Activated CD4-positive, alpha-beta T cell treated with anti-CD3 and anti-CD28 coated beads for 36 hours (primary cell): ENCODE data around the gene THAP4. TPM values are rescaled to one million over a fixed set of nuclear protein-coding genes. Genes with fewer than 3 reads are reported as not detected.

ENCODE experiments used
- ATAC-seq: fragments of 200-7000 bp; cut with Tn5 transposase; one replicate; pipeline ENCODE4 v1.10.0; 2021; ENCODE audit warnings: mild to moderate bottlenecking, moderate library complexity
- CTCF ChIA-PET: fragments of 350-600 bp; sonication (Branson Sonifier 250); formaldehyde crosslinking; loops from one replicate; lab custom pipeline; 2021; ENCODE audit warnings: antibody characterized with exemption; lab: Charles Lee
- POLR2A ChIA-PET: fragments of 350-600 bp; sonication (Branson Sonifier 250); formaldehyde crosslinking; loops from one replicate; lab custom pipeline; 2021; ENCODE audit warnings: antibody characterized with exemption, inconsistent platforms; lab: Charles Lee
- DNase-seq: peaks from one replicate; pipeline ENCODE4 v3.0.0-alpha.2; 2020
- H3K27ac Mint-ChIP-seq: one replicate; pipeline ENCODE4 v1.8.0; 2021; ENCODE audit warnings: mixed read lengths
- H3K27me3 Mint-ChIP-seq: one replicate; pipeline ENCODE4 v1.8.0; 2021; ENCODE audit warnings: mixed read lengths
- H3K36me3 Mint-ChIP-seq: one replicate; pipeline ENCODE4 v1.8.0; 2021; ENCODE audit warnings: low read depth, mixed read lengths
- H3K4me1 Mint-ChIP-seq: one replicate; pipeline ENCODE4 v1.8.0; 2021; ENCODE audit warnings: mixed read lengths
- H3K4me3 Mint-ChIP-seq: one replicate; pipeline ENCODE4 v1.8.0; 2021; ENCODE audit warnings: mild to moderate bottlenecking, moderate library complexity, mixed read lengths
- H3K9me3 Mint-ChIP-seq: one replicate; pipeline ENCODE4 v1.8.0; 2021; ENCODE audit warnings: low read depth, mixed read lengths
- intact Hi-C, 2 experiments: fragments of 100-400 bp; cut with DNase I in 1 of 2; cut with micrococcal nuclease in 1 of 2; formaldehyde crosslinking; loops; one replicate each; pipeline versions ENCODE4 v1.14.2 to v1.15.1; 2022 to 2024; cut with DNase I, micrococcal nuclease
- total RNA-seq, 2 experiments: library from RNA; stranded (reverse); gene quantifications; one replicate each; pipeline ENCODE4 v1.2.3, GENCODE V29; 2021

Gene THAP4
- total RNA-seq, 2 experiments from 2014 or later: 42.5 to 54.1 TPM

DNA sequence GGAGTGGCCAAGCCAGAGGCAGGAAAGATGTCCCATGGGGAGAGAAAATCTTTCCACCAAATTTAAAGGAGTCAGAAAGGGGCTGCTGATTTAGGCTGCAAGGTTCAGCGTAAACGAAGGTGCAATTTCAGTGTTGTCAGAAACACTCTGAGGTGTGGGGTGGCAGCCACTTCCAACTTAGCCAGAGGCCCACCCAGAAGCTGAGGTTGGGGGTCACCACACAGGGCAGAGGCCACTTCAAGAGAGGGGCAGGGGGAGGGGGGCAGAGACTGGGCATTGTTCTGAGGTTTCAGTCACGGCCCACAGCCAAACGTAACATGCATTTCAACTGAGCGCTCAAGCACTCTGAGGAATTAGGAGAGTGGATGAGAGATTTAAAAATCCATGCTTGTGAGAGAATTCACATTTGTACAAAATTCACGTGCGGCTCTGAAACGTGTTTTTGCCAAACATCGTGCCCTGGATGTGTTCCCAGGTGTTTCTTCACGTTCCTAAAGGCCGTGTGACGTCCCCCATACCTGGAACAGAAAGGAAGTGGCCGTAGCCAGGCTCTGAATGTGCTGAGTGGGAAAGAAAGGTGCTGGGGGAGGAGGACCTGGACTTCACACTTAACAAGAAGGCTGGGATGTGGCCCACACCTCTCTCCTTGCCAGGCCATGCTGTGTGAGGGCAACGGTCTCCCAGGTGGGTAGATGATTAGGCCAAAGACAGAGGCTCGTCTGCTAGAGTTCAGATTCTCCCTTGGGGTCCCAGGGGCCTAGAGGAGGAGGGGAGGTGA, 97.9 kb downstream of the THAP4 start:
- Mint-ChIP-seq H3K27ac (no peak overlapping the region), H3K27me3 (peaks cover 14% of the 10 kb centered on the region), H3K4me1 (peaks cover 4% of the 10 kb centered on the region), H3K9me3 (no peaks in the 10 kb centered on the region), H3K36me3 (no peaks in the 10 kb centered on the region), H3K4me3 (no peak overlapping the region)
- DNase-seq (no peak), ATAC-seq (no peak)
- intact Hi-C loops: no loop called here
- ChIA-PET CTCF (no interaction called here), POLR2A (no interaction called here)

DNA sequence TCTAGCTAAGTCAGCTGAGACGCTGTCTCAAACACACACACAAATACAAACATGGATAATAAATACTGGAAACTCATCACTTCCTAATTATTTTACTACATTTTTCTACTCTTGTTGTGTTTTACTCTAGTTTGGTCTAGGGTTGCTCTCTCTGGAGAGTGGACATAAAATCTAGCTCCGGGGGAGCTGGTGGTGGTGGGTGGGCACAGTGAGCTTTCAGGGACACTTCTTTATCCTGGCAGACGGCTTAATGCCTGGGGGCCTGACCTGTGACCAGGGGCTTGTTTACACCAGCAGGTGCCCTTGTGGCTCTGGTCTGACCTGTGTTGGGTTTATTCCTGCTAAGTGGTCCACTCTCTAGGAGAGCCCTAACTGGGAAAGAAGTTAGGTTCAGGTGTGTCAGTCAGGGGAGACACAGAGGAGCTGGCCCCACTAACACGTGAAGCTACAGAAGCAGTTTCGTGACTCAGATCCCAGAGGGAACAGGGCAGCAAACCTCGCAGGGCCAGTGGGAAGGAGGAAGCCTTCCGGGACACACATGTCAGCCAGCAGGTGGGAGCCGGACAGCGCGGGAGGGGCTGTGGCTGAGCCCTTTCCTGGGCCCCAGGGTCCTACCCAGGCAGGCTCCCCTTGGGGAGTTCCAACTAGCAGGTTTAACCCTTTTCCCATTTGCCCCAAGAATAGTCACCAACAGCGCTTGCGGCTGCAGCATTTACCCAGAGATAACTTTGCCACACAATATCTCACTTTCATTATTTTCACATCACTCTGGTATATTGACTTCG, 100.9 kb downstream of the THAP4 start:
- Mint-ChIP-seq H3K4me3 (no peak overlapping the region), H3K4me1 (peaks cover 4% of the 10 kb centered on the region), H3K27ac (no peak overlapping the region), H3K36me3 (no peaks in the 10 kb centered on the region), H3K9me3 (no peaks in the 10 kb centered on the region), H3K27me3 (peaks cover 4% of the 10 kb centered on the region)
- CTCF ChIA-PET: no interaction called here
- DNase-seq (no peak), ATAC-seq (no peak)
- intact Hi-C loops: no loop called here
- POLR2A ChIA-PET: no interaction called here

DNA sequence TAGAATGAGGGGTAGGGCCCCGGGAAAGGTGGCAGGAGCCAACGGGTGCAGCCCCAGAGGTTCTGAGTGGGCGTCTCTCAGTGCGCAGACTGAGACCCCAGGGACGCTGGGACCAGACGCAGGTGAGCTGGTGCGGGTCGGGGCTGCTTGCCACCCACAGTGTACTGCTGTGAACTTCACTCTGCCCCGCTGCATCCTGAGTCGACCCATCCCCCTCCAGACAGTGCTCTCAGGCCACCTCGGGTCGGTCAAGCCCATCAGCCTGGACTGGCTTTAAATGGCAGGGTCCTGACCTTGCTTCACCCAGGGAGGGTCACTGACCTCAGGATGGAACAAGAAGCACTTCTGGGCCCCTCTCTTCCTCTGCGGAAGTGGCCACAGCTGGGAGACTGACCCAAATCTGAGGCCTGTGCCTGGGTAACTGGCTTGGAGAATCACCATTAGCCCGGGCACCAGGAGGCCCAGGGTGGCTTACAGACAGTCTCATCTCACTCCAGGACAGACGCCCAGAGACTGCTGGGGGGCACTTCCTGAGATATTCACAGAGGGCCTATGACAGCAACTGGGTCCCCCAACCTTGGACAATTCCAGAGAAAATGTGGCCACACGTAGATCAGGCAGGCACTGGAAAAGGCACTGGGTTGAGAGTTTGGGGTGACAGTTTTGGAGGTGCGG, 102.1 kb downstream of the THAP4 start:
- POLR2A ChIA-PET: no interaction called here
- no peak overlapping the region for H3K4me3 Mint-ChIP-seq
- H3K4me1 Mint-ChIP-seq: no peaks in the 10 kb centered on the region

More for the DNA sequence above, 102.1 kb downstream of the THAP4 start:
- ATAC-seq (no peak), DNase-seq (no peak)
- no peak overlapping the region for H3K27ac Mint-ChIP-seq
- intact Hi-C loops: no loop called here
- H3K27me3 Mint-ChIP-seq: no peaks in the 10 kb centered on the region
- H3K36me3 Mint-ChIP-seq: no peaks in the 10 kb centered on the region
- CTCF ChIA-PET: no interaction called here
- H3K9me3 Mint-ChIP-seq: no peaks in the 10 kb centered on the region

Other genes starting within 250 kb of the THAP4 start
- gene STK25, start 128.6 kb downstream of the THAP4 start, total RNA-seq: 100 to 1,000 TPM in 1 of 2 experiments, 10 to 100 TPM in 1; 93.5 to 123 TPM
- gene BOK, start 78.4 kb downstream of the THAP4 start, total RNA-seq: under 1 TPM; 0.09 to 0.64 TPM
- gene ATG4B, start 535 bp upstream of the THAP4 start, total RNA-seq: 10 to 100 TPM; 71.8 to 80.1 TPM
- 10 to 100 TPM; 79.8 to 93.1 TPM for gene DTYMK, start 49.7 kb upstream of the THAP4 start, total RNA-seq
- gene ING5, start 64.9 kb upstream of the THAP4 start, total RNA-seq: 10 to 100 TPM; 38.4 to 39.7 TPM
- 10 to 100 TPM; 18.2 to 34.1 TPM for gene D2HGDH, start 97.5 kb upstream of the THAP4 start, total RNA-seq
- 1 to 10 TPM in 1 of 2 experiments, under 1 TPM in 1; 0.94 to 1.0 TPM for gene GAL3ST2, start 139.7 kb upstream of the THAP4 start, total RNA-seq
- under 1 TPM; 0.76 to 0.89 TPM for gene NEU4, start 172.0 kb upstream of the THAP4 start, total RNA-seq
- 10 to 100 TPM; 33.2 to 37.2 TPM for gene PDCD1, start 221.7 kb upstream of the THAP4 start, total RNA-seq
- gene RTP5, start 232.6 kb upstream of the THAP4 start, total RNA-seq: under 1 TPM in 1 of 2 experiments, not detected in 1; 0.07 TPM